Smooth muscle cell of the pulmonary artery (primary cell): ENCODE measurements around the gene EPB41L4B. TPM values are rescaled to one million over a fixed set of nuclear protein-coding genes. Genes with fewer than 3 reads are reported as not detected.

Experiments used
- total RNA-seq: library from RNA; depleted of rRNA; stranded (reverse); fragments of >200 nt; gene quantifications from 2 replicates; pipeline ENCODE4 v1.2.3, GENCODE V29; 2014

EPB41L4B gene
- total RNA-seq, result 0.39 and 0.66 TPM in 2 replicates

GRCh38 chr9:109320742-109321448 lies at the start of gene EPB41L4B:
Gene EPB41L4B, minus strand, starts transcription at chr9:109321059. Its CDS starts 613 bp downstream, at chr9:109320446.

DNA sequence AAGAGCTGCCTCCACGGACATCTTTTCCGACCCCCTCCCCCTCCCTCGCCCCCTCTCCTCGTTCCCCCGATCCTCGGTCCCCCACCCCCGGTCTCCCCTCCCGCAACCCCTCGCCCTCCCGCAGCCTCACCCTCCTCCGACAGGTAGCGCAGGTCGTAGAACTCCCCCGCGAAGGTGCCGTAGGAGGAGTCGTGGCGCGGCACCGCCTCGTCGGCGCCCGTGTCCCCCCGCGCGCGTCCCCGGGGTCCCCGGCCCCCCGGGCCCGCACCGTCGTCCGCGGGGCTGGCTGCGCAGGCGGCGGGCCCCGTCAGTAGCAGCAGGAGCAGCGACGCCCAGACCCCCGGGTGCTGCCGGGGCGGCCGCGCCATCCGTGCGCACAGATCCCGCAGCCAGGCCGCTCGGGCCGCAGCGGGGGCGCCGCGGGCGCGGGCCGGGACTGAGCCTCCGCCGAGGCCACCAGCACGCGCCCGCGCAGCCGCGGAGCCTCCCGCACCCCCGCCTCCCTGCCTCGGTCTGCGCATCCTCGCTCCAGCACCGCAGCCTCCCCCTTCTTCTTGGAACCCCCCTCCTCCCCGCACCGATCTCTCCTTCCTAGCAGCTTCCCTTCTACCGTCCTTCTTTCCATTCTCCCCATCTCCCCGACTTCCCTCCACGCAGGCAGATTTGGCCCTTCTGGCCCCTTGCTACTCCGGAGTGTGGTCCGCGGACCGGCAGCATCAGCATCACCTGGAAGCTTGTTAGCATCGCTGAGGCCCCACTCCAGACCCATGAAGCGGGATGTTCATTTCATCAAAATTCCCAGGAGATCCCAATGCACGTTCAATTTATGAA lies 153.9 kb downstream of the EPB41L4B start, which contains the start of gene FRRS1L:
Gene FRRS1L, minus strand, starts transcription at position 479 of the 831 bp plus-strand sequence. Its CDS starts 111 bp downstream, at position 368.

Other genes with a start within 250 kb of the EPB41L4B start
- gene TMEM245, start 201.1 kb downstream of the EPB41L4B start, total RNA-seq, result 83.8 and 89.7 TPM in 2 replicates
- gene FRRS1L, start 153.8 kb downstream of the EPB41L4B start, total RNA-seq, result 0.07 and 0.10 TPM in 2 replicates
- 3.9 and 7.2 TPM in 2 replicates for gene PTPN3, start 177.2 kb upstream of the EPB41L4B start, total RNA-seq